IMR-90 (cell line): Measurements from ENCODE around the gene CGNL1. TPM values are rescaled to one million over a fixed set of nuclear protein-coding genes. Genes with fewer than 3 reads are reported as not detected.
A peak's percentile ranks its signal among the peaks of the same experiment; 100 is the strongest.

ENCODE experiments used
- ATAC-seq: fragments of 200-7000 bp; cut with Tn5 transposase; 2 replicates; pipeline ENCODE4 v1.9.1; 2020; ENCODE audit warnings: low read depth, mild to moderate bottlenecking, moderate library complexity
- BruUV-seq: library from RNA; stranded (reverse); fragments of 400-500 nt; replicated peaks from 2 replicates; lab custom pipeline; 2021; lab: Mats Ljungman, UMichigan
- CTCF ChIA-PET: fragments of 300-600 bp; formaldehyde crosslinking; extraction: SDS; loops from one replicate; lab custom pipeline; 2021; ENCODE audit warnings: antibody characterized with exemption; lab: Yijun Ruan, JAX
- POLR2A ChIA-PET: fragments of 300-600 bp; sonication (Branson Sonifier 250); formaldehyde crosslinking; loops from one replicate; lab custom pipeline; 2022; ENCODE audit warnings: antibody characterized with exemption; ENCODE audit not compliant: unreplicated experiment; lab: Charles Lee
- DNase-seq: peaks from one replicate; pipeline ENCODE4 v3.0.0; 2013
- H2AFZ ChIP-seq: replicated peaks from 2 replicates; pipeline ENCODE3; 2013; ENCODE audit warnings: low read length, mild to moderate bottlenecking; ENCODE audit not compliant: poor library complexity
- H2AK5ac ChIP-seq: 2 replicates; pipeline ENCODE4 v1.6.1; 2013; ENCODE audit warnings: low read depth, low read length, inconsistent platforms
- H2AK9ac ChIP-seq: replicated peaks from 2 replicates; pipeline ENCODE3; 2013; ENCODE audit warnings: mild to moderate bottlenecking, low read depth, low read length, moderate library complexity; ENCODE audit not compliant: poor library complexity
- H2BK120ac ChIP-seq: 2 replicates; pipeline ENCODE4 v1.6.1; 2013; ENCODE audit warnings: low read depth, low read length, inconsistent platforms
- H2BK15ac ChIP-seq: 3 replicates; pipeline ENCODE4 v1.6.1; 2013; ENCODE audit warnings: low read depth, low read length, inconsistent platforms
- H2BK20ac ChIP-seq: 2 replicates; pipeline ENCODE4 v1.6.1; 2013; ENCODE audit warnings: low read depth, mild to moderate bottlenecking, inconsistent platforms, low read length, moderate library complexity
- H2BK5ac ChIP-seq: 2 replicates; pipeline ENCODE4 v1.6.1; 2013; ENCODE audit warnings: mild to moderate bottlenecking, low read depth, low read length, inconsistent platforms; ENCODE audit not compliant: poor library complexity, severe bottlenecking
- H3K14ac ChIP-seq: replicated peaks from 2 replicates; pipeline ENCODE4 v1.6.1; 2013; ENCODE audit warnings: low read depth, low read length, inconsistent platforms
- H3K18ac ChIP-seq: 2 replicates; pipeline ENCODE4 v1.6.1; 2013; ENCODE audit warnings: low read depth, low read length, control low read depth
- H3K23ac ChIP-seq: 2 replicates; pipeline ENCODE4 v1.6.1; 2013; ENCODE audit warnings: low read depth, low read length, inconsistent platforms
- H3K27ac ChIP-seq: 2 replicates; pipeline ENCODE4 v1.5.1; 2013; ENCODE audit warnings: mild to moderate bottlenecking, control low read depth, low read length; ENCODE audit not compliant: insufficient read depth
- H3K27me3 ChIP-seq: 2 replicates; pipeline ENCODE4 v1.6.1; 2013; ENCODE audit warnings: low read length; ENCODE audit not compliant: control insufficient read depth, insufficient read depth
- H3K36me3 ChIP-seq: 2 replicates; pipeline ENCODE4 v1.6.1; 2013; ENCODE audit warnings: low read length, mixed read lengths; ENCODE audit not compliant: control insufficient read depth, insufficient read depth
- H3K4ac ChIP-seq: 2 replicates; pipeline ENCODE4 v1.6.1; 2013; ENCODE audit warnings: low read depth, low read length, inconsistent platforms
- H3K4me1 ChIP-seq: 2 replicates; pipeline ENCODE4 v1.6.1; 2013; ENCODE audit warnings: low read length, mixed read lengths; ENCODE audit not compliant: control insufficient read depth, insufficient read depth
- H3K4me2 ChIP-seq: 2 replicates; pipeline ENCODE4 v1.6.1; 2013; ENCODE audit warnings: low read depth, mild to moderate bottlenecking, control low read depth, low read length, moderate library complexity
- H3K4me3 ChIP-seq: 2 replicates; pipeline ENCODE4 v1.5.1; 2013; ENCODE audit warnings: low read depth, mild to moderate bottlenecking, control low read depth, low read length, moderate library complexity; ENCODE audit not compliant: insufficient read depth
- H3K56ac ChIP-seq: 2 replicates; pipeline ENCODE4 v1.6.1; 2013; ENCODE audit warnings: low read length, inconsistent platforms; ENCODE audit not compliant: insufficient read depth; ENCODE audit errors: extremely low read depth
- H3K79me1 ChIP-seq, 2 experiments: 2 replicates each; pipeline ENCODE4 v1.6.1; 2013; ENCODE audit warnings: low read length in 2 of 2, inconsistent platforms in 1 of 2, low read depth in 1 of 2
- H3K9ac ChIP-seq: 2 replicates; pipeline ENCODE4 v1.6.1; 2013; ENCODE audit warnings: low read depth, low read length, control low read depth
- H3K9me1 ChIP-seq: 2 replicates; pipeline ENCODE4 v1.6.1; 2013; ENCODE audit warnings: low read length, inconsistent platforms; ENCODE audit not compliant: insufficient read depth
- H3K9me3 ChIP-seq: 2 replicates; pipeline ENCODE4 v1.6.1; 2013; ENCODE audit warnings: low read length; ENCODE audit not compliant: control insufficient read depth, insufficient read depth
- H4K20me1 ChIP-seq: 2 replicates; pipeline ENCODE4 v1.6.1; 2013; ENCODE audit warnings: low read length, inconsistent platforms; ENCODE audit not compliant: insufficient read depth
- H4K5ac ChIP-seq: 2 replicates; pipeline ENCODE4 v1.6.1; 2013; ENCODE audit warnings: mild to moderate bottlenecking, low read depth, low read length, control low read depth
- H4K8ac ChIP-seq, 2 experiments: 2 replicates each; pipeline ENCODE4 v1.6.1; 2013; ENCODE audit warnings: low read depth in 2 of 2, low read length in 2 of 2, control low read depth in 1 of 2, inconsistent platforms in 1 of 2
- H4K91ac ChIP-seq: 2 replicates; pipeline ENCODE4 v1.6.1; 2013; ENCODE audit warnings: low read depth, low read length, inconsistent platforms; ENCODE audit not compliant: insufficient read depth
- CEBPB ChIP-seq: IDR thresholded peaks from 2 replicates; pipeline ENCODE4 v1.6.1; 2012; ENCODE audit warnings: low read depth, low read length, improper control_type of control experiment
- MAZ ChIP-seq: IDR thresholded peaks from 2 replicates; pipeline ENCODE4 v1.6.1; 2012; ENCODE audit warnings: low read depth, mild to moderate bottlenecking, low read length, improper control_type of control experiment, moderate library complexity, borderline replicate concordance
- MXI1 ChIP-seq: IDR thresholded peaks from 2 replicates; pipeline ENCODE4 v1.6.1; 2012; ENCODE audit warnings: low read depth, mild to moderate bottlenecking, low read length, moderate library complexity, borderline replicate concordance
- WGBS, 2 experiments: methylation state at CpG; one replicate each; pipeline versions ENCODE4 v1.1.5 to v1.1.7; 2013; ENCODE audit warnings: missing lambda C conversion rate in 2 of 2; ENCODE audit not compliant: insufficient read length in 1 of 2; ENCODE audit errors: extremely low coverage in 2 of 2; 5-methylcytosine and 5-hydroxymethylcytosine counted together
- dilution Hi-C: fragments of 300-500 bp; cut with HindIII; formaldehyde crosslinking; loops from one replicate; pipeline ENCODE4 v1.14.3; 2018; ENCODE audit warnings: low sequenced_read_pairs; ENCODE audit not compliant: unreplicated experiment
- in situ Hi-C: fragments of 300-500 bp; cut with MboI; formaldehyde crosslinking; loops from 3 replicates; pipeline ENCODE4 v1.14.3; 2019; ENCODE audit warnings: low sequenced_read_pairs, inconsistent platforms, mixed read lengths
- intact Hi-C: fragments of 100-400 bp; cut with micrococcal nuclease; formaldehyde crosslinking; loops from 2 replicates; pipeline ENCODE4 v1.10.0; 2022
- polyA plus RNA-seq, 3 experiments: library from polyadenylated mRNA; depleted of rRNA; stranded (reverse); fragments of >200 nt; gene quantifications; 2 replicates each; pipeline ENCODE4 v1.2.3, GENCODE V29; 2012; ENCODE audit warnings: low replicate concordance in 1 of 3
- total RNA-seq: library from RNA; depleted of rRNA; stranded (reverse); fragments of >200 nt; gene quantifications from 2 replicates; pipeline ENCODE4 v1.2.3, GENCODE V29; 2012
- TF ChIP-seq, protein P1 (sequence below): fragments of 150-350 bp; IDR thresholded peaks from 2 replicates; pipeline ENCODE4 v1.6.1; 2016; ENCODE audit warnings: low read depth, mild to moderate bottlenecking, low read length, moderate library complexity, borderline replicate concordance

Gene CGNL1
- total and polyA plus RNA-seq, 2 of the 4 experiments (the other 2 are of a cell fraction), result 0.07 to 0.18 TPM

DNA sequence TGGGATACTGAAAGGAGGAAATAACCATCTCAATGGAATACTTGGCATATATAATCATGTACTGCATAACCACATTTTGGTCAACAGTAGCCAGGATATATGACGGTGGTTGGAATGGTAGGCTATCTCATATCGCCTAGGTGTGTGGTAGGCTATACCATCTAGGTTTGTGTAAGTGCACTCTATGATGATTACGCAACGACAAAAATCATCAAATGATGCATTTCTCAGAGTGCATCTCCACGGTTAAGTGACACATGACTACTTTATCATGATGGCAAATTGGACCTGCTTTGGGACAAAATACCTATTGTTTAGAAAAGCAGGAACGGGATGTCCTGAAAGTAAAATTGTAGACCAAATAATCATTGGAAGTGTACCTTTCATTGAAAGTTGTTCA, 218.2 kb downstream of the CGNL1 start:
- POLR2A ChIA-PET, result no interaction called here
- no peak overlapping the region for H3K4me3 ChIP-seq

More for the DNA sequence above, 218.2 kb downstream of the CGNL1 start:
- Histone ChIP-seq H2AK5ac (no peak overlapping the region), H3K4ac (no peak overlapping the region), H4K91ac (no peak overlapping the region), H2AFZ (no peak overlapping the region), H4K20me1 (no peaks in the 10 kb centered on the region), H3K36me3 (no peaks in the 10 kb centered on the region), H3K27ac (no peak overlapping the region), H3K9me1 (no peaks in the 10 kb centered on the region; the same call in 1 of the 2 replicates), H3K27me3 (peaks cover 37% of the 10 kb centered on the region), H2BK15ac (no peak overlapping the region), H3K14ac (no peak overlapping the region), H4K8ac (no peak overlapping the region), H3K9me3 (no peaks in the 10 kb centered on the region), H2BK20ac (no peak overlapping the region), H3K4me2 (no peak overlapping the region), H3K23ac (no peak overlapping the region), H2BK5ac (no peak overlapping the region), H2AK9ac (no peak overlapping the region), H3K9ac (no peak overlapping the region), H3K18ac (no peak overlapping the region), H3K79me1 (no peaks in the 10 kb centered on the region), H2BK120ac (no peak overlapping the region), H3K4me1 (no peaks in the 10 kb centered on the region), H4K5ac (no peak overlapping the region), H3K56ac (no peak overlapping the region)
- dilution Hi-C loops (no loop called here), intact Hi-C loops (no loop called here), in situ Hi-C loops (no loop called here)
- CTCF ChIA-PET, result no interaction called here
- WGBS, 2 experiments, result 100% methylated on average over 3 of the region's 6 CpGs; no CpG with 5 or more reads in 1 of the 2 experiments
- peak; percentile 85 for TF ChIP-seq CEBPB
- TF ChIP-seq, protein P1, sequence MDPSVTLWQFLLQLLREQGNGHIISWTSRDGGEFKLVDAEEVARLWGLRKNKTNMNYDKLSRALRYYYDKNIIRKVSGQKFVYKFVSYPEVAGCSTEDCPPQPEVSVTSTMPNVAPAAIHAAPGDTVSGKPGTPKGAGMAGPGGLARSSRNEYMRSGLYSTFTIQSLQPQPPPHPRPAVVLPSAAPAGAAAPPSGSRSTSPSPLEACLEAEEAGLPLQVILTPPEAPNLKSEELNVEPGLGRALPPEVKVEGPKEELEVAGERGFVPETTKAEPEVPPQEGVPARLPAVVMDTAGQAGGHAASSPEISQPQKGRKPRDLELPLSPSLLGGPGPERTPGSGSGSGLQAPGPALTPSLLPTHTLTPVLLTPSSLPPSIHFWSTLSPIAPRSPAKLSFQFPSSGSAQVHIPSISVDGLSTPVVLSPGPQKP, result no peak
- TF ChIP-seq MAZ, result no peak
- TF ChIP-seq MXI1, result no peak
- no TSS peak for BruUV-seq
- ATAC-seq, result no peak
- no peak for DNase-seq
